ENCODE results near the gene PDCL2.

Gene PDCL2

DNA sequence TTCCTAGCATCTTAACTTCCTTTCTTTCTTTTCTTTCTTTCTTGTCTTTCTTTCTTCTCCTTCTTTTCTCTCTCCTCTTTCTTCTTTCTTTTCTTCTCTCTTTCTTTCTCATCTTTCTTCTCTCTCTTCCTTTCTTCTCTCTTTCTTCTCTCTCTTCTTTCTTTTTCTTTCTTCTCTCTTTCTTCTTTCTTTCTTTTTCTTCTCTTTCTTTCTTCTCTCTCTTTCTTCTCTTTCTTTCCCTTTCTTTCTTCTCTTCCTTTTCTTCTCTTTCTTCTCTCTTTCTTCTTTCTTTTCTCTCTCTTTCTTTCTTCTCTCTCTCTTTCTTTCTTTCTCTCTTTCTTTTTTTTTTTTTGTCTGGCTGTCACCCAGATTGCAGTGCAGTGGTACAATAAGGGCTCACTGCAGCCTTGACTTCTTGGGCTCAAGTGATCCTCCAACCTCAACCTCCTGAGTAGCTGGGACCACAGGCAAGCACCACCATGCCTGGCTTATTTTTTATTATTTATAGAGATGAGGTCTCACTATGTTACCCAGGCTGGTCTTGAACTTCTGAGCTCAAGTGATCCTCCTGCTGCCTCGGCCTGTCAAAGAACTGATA lies 26.6 kb upstream of the PDCL2 start:
- Histone ChIP-seq H3K4me1 (ENCODE audit: low read depth, poor library complexity, severe bottlenecking) (peaks cover 14% of the 10 kb centered on the region), H3K27me3 (ENCODE audit: insufficient read depth, low read depth) (no peaks in the 10 kb centered on the region), H3K4me3 (IDR thresholded peaks at IDR 0.05; ENCODE audit: insufficient read depth, low read depth, low read length) (no peak overlapping the region), H3K27ac (no peak overlapping the region), H3K36me3 (ENCODE audit: insufficient read depth) (no peaks in the 10 kb centered on the region), H3K4me2 (no peak overlapping the region), H4K20me1 (ENCODE audit: insufficient read depth) (no peaks in the 10 kb centered on the region), H2AFZ (ENCODE audit: low read depth) (no peak overlapping the region), H3K9ac (no peak overlapping the region), H3K79me2 (ENCODE audit: insufficient read depth, low read depth) (no peaks in the 10 kb centered on the region)
- TF ChIP-seq, protein P1, sequence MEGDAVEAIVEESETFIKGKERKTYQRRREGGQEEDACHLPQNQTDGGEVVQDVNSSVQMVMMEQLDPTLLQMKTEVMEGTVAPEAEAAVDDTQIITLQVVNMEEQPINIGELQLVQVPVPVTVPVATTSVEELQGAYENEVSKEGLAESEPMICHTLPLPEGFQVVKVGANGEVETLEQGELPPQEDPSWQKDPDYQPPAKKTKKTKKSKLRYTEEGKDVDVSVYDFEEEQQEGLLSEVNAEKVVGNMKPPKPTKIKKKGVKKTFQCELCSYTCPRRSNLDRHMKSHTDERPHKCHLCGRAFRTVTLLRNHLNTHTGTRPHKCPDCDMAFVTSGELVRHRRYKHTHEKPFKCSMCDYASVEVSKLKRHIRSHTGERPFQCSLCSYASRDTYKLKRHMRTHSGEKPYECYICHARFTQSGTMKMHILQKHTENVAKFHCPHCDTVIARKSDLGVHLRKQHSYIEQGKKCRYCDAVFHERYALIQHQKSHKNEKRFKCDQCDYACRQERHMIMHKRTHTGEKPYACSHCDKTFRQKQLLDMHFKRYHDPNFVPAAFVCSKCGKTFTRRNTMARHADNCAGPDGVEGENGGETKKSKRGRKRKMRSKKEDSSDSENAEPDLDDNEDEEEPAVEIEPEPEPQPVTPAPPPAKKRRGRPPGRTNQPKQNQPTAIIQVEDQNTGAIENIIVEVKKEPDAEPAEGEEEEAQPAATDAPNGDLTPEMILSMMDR (conservative IDR thresholded peaks at IDR 0.05; ENCODE audit: low read depth, low read length), result no peak

DNA sequence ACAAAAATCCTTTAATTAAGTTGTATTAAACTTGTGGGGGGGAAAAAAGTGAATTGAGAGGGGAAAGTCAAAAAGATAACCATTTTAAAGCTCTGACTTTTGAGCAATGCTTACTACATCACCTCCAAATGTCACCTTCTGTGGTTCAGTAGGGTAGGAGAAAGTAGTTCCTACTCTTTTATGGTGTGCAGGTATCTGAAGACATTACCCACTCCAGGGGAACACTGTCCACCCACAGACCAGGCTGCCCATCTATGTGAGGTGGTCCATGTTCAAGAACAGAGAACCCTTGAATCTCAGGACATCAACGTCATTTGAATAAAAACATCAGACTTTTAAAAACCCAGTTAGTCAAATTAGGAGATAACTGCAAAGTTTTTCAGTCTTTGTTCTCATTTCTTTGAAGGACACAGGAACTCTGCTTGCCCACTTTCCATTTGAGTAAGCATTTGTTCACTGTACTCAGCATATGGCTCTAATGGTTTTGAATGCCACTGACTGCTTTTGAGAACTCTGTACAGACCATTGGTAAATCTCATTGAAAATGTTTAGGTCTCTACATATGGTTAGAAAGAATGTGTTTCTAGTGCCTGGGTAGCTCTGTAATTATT lies 25.6 kb upstream of the PDCL2 start:
- Histone ChIP-seq H2AFZ (ENCODE audit: low read depth) (no peak overlapping the region), H3K4me3 (IDR thresholded peaks at IDR 0.05; ENCODE audit: insufficient read depth, low read depth, low read length) (no peak overlapping the region), H3K9ac (no peak overlapping the region), H3K4me1 (ENCODE audit: low read depth, poor library complexity, severe bottlenecking) (peaks cover 15% of the 10 kb centered on the region), H3K36me3 (ENCODE audit: insufficient read depth) (no peaks in the 10 kb centered on the region), H3K79me2 (ENCODE audit: insufficient read depth, low read depth) (no peaks in the 10 kb centered on the region), H3K4me2 (no peak overlapping the region; the same call in 1 of the 2 replicates), H3K27me3 (ENCODE audit: insufficient read depth, low read depth) (no peaks in the 10 kb centered on the region), H4K20me1 (ENCODE audit: insufficient read depth) (no peaks in the 10 kb centered on the region), H3K27ac (no peak overlapping the region)
- TF ChIP-seq, protein P1 (conservative IDR thresholded peaks at IDR 0.05; ENCODE audit: low read depth, low read length), result no peak

DNA sequence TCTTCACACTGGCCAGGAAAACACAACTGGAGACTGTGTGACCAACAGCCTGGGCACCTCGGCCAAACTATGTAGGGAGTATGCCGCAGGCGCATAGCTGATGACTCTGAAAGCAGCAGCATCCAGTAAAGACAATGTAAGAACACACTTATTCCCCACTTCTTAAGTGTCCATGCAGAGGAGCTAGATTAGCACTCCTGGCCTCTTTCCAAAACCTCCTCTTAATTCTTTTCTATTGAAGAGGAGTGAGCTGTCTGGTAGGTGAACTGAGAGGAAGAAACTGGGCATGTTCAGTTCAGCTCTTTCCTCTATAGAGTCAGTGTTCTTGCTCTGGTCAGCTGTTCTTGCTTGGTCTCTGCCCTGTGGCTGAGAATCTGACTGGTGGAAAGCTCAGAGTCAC lies 23.0 kb upstream of the PDCL2 start:
- Histone ChIP-seq H3K4me1 (ENCODE audit: low read depth, poor library complexity, severe bottlenecking) (peaks cover 42% of the 10 kb centered on the region), H3K4me3 (IDR thresholded peaks at IDR 0.05; ENCODE audit: insufficient read depth, low read depth, low read length) (no peak overlapping the region), H3K27me3 (ENCODE audit: insufficient read depth, low read depth) (no peaks in the 10 kb centered on the region), H3K4me2 (no peak overlapping the region), H3K27ac (no peak overlapping the region), H3K36me3 (ENCODE audit: insufficient read depth) (no peaks in the 10 kb centered on the region), H3K9ac (no peak overlapping the region), H3K79me2 (ENCODE audit: insufficient read depth, low read depth) (no peaks in the 10 kb centered on the region), H4K20me1 (ENCODE audit: insufficient read depth) (no peaks in the 10 kb centered on the region), H2AFZ (ENCODE audit: low read depth) (no peak overlapping the region)
- TF ChIP-seq, protein P1 (conservative IDR thresholded peaks at IDR 0.05; ENCODE audit: low read depth, low read length), result no peak

DNA sequence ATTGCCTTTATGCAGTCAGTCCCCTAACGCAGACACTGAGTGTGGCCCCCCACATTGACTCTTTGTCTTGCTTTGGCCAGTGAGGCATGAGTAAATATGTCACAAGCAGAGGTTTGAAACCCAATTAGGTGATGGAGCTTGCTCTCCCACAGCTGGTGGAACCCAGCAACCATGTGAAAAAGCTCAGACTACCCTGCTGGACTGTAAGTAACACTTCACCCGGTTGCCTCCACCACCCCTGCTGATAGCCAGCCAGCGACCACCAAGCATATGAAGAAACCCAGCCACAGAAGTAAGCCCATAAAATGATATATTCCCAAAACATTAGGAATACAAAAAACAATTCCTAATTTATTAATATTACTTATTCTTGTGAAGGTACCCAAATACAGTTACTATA lies 21.6 kb upstream of the PDCL2 start:
- Histone ChIP-seq H4K20me1 (ENCODE audit: insufficient read depth) (no peaks in the 10 kb centered on the region), H3K4me2 (no peak overlapping the region), H3K36me3 (ENCODE audit: insufficient read depth) (no peaks in the 10 kb centered on the region), H3K27ac (no peak overlapping the region), H3K4me3 (IDR thresholded peaks at IDR 0.05; ENCODE audit: insufficient read depth, low read depth, low read length) (no peak overlapping the region), H3K4me1 (ENCODE audit: low read depth, poor library complexity, severe bottlenecking) (peaks cover 53% of the 10 kb centered on the region), H3K79me2 (ENCODE audit: insufficient read depth, low read depth) (no peaks in the 10 kb centered on the region), H3K9ac (no peak overlapping the region), H2AFZ (ENCODE audit: low read depth) (no peak overlapping the region), H3K27me3 (ENCODE audit: insufficient read depth, low read depth) (no peaks in the 10 kb centered on the region)
- TF ChIP-seq, protein P1 (conservative IDR thresholded peaks at IDR 0.05; ENCODE audit: low read depth, low read length), result no peak
